GM21717 (cell line): Measurements from ENCODE around the gene SLC38A8.

Experiments
- ATAC-seq: cut with Tn5 transposase; IDR thresholded peaks from one replicate; pipeline ENCODE4 v1.9.1; 2021; ENCODE audit warnings: mild to moderate bottlenecking, moderate library complexity; ENCODE audit not compliant: unreplicated experiment

The SLC38A8 gene

DNA sequence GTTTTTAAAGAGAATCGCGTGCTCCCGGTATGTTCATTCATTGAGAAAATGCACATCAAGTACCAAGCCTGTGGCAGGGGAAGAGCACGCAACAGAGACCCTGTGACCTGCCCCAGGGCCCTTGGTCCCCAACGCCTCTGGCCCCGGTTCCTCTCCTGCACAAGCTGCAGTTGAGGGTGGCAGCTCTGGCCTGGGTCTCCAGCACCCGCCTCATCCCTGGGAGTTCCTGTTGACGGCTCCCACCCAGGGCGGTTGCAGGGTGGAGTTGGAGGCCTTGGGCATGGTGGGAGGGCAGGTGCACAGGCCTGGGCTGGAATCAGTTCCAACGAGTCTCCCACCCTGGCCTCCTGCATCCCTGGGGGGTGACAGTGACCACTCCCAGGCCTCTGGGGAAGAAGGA lies 69.5 kb downstream of the SLC38A8 start:
- no peak for ATAC-seq

DNA sequence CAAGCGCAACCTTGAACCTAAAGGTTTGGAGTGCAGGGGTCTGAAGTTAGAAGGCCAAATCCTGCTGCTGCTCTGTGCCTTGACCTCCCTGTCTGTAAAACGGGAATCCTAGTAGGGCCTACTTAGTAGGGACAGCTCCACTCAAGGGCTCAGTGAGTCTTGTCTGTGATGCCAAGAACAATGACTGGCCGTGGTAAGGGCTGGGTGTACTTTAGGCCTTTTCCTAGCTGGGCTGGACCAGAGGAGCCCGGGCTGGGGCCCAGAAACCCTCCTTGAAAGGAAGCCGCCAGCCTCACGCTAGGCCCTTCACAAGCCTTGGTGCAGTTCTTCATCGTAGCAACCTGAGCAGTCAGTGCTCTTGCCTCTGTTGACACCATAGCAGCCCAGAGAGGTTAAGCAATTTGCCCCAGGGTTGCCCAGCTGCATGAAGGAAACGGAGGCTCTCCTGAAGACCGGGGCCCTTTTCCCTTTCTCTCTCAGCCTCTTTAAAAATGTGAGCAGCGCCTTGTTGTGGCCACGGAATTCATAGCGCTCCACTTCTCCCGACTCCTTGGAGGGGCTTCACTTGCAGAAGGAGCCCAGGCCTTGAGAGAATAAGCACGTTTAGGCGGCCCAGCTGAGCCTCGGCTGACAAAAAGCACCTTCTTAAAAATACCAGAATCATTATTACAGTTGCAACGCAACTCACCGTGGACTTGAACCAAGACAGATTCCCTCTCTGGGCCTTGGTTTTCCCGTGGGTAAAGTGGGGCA lies 70.2 kb downstream of the SLC38A8 start:
- no peak for ATAC-seq

DNA sequence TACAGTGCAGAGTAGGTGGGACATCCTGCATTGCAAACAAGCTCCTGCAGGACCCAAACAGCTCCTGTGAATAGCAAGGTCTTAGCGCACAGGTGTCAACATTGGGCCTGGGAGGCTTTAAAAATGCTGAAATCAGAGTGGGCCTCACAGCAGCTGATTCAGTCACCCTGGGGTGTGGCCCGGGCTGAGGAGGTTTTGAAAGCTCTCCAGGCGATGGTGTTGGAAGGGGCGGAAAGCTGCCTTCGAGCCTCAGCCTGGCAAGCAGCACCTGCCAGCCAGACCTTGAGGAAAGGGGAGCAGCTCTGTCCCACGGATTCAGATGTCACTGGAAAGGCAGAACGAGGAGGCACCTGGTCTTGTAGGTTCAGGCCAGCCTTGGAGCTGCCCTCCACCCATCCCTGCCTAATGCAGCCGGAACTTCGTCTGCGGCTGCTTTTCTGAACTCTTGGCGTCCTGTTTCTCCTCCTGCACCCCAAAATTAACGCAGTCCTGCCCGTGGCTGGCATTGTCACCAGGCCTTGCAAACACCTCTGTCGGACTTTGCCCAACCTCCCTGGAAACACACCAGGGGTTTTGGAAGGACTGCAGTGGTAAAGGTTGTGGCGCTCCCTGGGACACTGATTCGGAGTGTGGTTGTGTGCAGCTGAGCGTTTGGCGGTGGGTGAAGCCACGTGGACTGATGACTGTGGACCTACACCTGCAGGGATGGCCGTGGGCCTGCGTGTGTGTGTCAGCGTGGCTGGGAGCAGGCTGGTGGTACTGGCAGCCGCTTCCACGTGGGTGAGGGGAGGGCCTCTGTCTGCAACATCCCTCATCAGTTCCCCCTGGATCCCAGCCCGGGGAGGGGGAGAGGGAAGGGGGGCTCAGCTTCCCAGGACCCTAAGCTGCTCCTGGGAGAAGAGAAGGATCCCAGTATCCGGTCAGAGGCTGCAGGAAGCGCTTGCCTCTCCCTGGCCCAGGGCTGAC lies 71.1 kb downstream of the SLC38A8 start:
- no peak for ATAC-seq

DNA sequence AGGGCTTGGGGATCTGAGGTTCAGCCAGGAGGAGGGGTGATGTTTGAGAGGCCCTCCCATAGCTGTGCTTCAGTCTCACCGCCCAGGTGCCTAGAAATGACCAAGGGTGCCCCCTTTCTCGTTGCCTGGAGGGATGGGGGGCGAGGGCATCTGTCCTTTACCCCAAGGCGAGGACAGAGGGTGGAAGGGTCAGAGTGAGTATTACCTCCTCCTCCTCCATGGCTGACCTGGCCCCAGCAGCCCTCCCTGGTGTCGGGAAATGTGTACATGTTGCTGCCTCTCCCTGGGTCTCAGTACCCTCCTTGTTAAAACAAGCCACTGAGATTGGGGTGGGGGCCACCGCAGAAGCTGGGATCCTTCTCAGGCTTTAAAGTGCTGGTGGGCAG lies 72.2 kb downstream of the SLC38A8 start:
- no peak for ATAC-seq

DNA sequence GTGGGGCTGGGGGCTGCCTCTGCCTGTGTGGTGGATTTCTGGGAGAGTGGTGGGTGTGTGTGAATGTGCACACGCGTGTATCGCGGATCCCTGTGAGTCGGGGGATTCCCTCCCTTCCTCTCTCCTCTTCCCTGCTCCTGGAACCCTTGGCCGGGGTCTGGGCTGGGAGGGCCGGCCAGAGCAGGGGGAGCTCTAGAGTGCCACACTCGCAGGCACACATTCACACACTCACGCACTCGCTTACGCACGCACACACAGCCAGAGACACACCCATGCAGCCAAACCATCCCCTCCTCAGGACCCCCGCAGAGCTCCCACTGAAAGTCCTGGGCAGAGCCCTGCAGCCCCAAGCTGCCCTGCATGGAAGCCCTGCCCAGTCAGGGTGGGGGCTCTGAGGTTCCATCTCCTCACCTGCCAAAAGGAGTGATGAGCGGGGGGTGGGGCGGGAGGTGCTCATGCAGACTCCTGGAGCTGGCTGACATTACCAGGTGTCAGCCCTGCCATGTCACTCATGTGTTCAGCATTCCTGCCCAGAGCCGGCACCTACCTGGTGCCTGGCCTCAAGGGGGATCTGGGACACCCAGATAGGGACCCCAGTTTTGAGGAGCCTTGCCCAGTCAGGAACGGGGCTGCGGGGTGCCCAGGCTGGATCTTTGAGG lies 72.7 kb downstream of the SLC38A8 start:
- ATAC-seq = no peak

DNA sequence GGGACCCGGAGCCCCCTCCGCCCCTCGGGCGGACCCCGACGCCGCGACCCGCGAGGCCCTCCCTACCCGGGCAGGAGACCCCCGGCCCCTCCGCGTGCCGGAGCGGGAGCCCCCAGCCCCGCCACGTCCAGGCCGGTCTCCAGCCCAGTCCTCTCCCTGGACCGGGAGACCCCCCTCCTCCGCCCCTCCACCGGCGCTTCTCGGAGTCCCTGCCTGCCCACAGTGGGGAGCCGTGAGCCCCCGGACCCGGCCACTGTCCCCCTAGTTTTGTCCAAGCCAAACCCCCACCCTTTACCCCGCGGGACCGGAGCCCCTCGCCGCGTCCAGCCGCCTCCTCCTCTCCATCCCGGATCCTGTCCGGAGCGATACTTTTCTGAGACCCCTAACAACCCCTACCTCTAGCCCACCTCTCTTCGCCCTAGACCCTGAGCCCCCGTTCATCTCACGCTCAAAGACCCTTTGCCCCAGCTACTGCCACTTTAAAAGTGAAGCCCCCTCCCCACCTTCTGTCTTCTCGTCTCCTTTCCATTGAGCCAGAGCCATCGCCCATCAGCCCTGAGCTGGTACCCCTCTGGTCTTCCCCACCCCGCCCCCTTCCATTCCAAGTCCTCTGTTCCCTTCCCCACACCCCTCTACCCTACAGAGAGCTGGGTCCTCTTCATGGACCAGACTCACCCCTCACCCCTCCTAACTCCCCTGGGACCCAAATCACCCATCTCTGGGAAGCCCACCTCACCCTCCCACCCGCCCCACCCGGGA lies 73.5 kb downstream of the SLC38A8 start:
- no peak for ATAC-seq

DNA sequence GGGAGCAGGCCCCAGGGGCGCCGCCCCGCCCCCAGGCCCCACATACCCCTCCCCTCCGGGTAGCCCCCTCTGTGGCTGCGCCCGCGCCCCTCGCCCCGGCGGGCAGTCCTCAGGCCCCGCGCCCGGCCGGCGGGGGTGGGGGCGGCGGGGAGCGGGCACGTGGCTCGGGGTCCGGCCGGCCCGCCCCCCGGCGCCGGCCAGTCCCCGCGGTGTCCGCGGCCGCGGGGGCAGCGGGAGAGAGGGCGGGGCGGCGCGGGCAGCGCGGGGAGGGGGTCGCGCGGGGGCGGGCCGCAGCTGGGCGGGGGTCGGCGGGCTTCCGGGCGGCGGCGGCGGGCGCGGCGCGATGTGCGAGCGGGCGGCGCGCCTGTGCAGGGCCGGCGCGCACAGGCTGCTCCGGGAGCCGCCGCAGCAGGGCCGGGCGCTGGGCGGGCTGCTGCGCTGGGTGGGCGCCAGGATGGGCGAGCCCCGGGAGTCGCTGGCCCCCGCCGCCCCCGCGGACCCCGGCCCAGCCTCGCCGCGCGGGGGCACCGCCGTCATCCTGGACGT lies 74.2 kb downstream of the SLC38A8 start:
- ATAC-seq = no peak

DNA sequence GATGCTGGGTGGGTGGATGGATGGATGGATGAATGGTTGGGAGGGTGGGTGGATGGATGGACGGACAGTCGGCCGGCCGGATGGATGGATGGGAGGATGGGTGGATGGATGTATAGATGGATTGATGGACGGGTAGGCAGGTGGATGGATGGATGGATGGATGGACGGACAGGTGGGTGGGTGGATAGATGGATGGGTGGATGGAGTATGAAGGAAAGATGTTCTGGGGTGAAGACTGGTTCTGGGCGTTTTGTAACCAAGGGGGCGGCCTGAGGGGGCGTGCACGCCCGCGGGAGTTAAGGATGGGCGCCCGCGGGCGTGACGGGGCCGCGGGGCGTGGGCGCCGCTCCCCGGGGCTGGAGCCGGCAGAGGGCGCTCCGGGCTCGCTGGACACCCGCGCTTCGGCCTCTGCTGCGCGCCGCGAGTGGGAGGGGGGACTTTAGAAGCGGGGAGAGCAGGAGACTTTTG lies 74.7 kb downstream of the SLC38A8 start, which contains the start of gene NECAB2:
Gene NECAB2 (plus strand): TSS at position 407 of the 468 bp plus-strand sequence. CDS start 405 bp downstream, outside the sequence.
- ATAC-seq = no peak

DNA sequence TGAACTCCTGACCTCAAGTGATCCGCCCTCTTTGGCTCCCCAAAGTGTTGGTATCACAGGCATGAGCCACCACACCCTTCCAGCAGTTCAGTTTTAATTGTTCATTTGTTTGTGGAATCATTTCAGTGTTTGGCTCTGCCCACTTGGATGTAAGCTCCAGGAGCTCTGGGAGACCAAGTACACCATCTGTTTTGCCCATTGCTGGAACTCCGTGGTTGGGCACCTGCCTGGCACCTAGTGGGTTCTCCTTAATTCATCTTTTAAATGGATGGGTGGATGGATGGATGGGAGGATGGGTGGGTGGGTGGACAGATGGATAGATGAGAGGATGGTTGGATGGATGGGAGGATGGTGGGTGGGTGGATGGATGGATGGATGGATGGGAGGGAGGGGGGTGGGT lies 75.5 kb downstream of the SLC38A8 start:
- no peak for ATAC-seq

DNA sequence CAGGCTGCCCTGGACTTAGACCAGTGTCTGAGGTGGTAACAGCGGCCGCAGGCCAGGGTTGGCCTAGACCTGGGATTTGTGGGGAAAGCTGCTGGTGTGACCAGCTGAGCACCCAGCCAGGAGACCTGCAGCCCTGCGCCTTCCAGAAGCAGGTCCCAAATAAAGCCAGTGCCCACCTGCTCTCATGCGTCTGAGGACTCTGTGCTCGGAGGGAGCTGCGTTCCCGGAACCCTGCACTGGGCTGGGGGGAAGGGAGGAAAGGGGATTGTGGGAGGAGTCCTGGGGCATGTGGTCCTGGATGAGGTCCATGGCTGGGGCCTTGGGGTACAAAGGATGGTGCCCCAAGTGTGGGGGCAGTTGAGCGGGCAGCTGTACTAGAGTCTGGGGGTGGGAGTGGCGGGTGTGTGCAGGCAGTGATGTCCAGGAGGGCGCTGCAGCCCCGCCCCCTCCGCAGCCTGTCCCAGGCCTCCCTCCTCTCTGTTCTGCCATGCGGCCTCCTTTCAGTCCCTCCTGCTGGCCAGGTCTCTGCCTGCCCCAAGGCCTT lies 76.4 kb downstream of the SLC38A8 start:
- ATAC-seq = no peak

DNA sequence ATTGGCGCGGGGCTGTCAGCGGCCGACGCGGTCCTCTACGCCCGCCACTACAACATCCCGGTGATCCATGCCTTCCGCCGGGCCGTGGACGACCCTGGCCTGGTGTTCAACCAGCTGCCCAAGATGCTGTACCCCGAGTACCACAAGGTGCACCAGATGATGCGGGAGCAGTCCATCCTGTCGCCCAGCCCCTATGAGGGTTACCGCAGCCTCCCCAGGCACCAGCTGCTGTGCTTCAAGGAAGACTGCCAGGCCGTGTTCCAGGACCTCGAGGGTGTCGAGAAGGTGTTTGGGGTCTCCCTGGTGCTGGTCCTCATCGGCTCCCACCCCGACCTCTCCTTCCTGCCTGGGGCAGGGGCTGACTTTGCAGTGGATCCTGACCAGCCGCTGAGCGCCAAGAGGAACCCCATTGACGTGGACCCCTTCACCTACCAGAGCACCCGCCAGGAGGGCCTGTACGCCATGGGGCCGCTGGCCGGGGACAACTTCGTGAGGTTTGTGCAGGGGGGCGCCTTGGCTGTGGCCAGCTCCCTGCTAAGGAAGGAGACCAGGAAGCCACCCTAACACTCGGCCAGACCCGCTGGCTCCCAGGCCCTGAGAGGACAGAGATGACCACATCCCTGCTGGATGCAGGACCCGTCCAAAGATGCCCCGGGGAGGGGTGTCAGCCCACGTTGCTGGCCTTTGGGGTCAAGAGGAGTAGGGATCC lies 77.0 kb downstream of the SLC38A8 start:
- ATAC-seq = no peak

DNA sequence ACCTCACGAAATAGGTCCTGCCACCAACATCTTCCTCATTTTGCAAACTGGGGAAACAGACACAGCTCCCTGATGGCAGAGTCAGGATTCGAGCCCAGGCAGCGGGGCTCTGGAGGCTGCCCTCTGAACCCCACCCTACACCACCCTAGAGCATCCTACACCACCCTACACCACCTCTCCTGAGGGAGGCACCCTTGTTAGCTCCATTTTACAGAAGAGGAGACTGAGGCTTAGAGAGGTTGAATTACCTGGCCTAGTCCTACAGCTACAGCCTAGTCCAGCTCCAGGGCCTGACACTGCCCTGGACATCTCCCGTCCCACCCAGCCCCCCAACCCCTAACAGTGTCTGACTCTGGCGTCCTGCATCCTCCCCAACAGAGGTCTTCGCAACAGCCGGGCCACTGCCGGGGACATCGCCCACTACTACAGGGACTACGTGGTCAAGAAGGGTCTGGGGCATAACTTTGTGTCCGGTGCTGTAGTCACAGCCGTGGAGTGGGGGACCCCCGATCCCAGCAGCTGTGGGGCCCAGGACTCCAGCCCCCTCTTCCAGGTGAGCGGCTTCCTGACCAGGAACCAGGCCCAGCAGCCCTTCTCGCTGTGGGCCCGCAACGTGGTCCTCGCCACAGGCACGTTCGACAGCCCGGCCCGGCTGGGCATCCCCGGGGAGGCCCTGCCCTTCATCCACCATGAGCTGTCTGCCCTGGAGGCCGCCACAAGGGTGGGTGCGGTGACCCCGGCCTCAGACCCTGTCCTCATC lies 77.7 kb downstream of the SLC38A8 start:
- ATAC-seq = no peak

DNA sequence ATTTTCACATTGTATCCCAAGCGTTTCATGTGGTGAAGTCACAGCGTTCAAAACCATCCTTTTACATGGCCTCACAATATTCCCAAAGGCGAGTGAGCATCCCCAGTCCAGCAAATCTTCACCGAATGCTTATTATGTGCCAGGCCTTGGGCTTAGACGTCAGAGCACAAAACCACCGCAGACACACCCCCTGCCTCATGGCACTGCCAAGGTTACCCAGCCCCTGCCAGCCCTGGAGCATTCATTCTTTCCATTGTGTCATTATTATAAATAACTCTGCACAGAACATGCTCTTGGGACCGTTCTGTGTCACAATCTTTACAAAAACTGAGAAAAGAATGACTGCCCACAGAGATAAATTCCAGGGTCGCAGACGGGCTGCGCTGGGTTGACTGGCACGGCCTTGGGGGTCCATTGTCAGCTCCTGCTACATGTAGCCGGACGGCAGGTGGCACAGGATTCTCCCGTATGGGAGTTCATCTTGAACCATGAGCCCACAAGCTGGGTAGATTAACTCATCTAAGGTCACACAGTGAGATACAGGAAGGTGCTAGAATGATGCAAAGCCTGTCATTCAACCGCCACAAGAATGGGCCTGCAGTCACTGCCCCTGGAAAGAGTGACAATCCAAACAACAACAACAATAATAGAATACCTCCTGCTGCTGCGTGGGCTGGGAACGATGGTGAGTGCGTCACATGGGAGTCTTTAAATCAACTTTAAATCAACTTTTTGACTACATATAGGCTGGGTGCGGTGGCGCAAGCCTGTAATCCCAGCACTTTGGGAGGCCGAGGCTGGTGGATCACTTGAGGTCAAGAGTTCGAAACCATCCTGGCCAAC lies 79.1 kb downstream of the SLC38A8 start:
- ATAC-seq = no peak

DNA sequence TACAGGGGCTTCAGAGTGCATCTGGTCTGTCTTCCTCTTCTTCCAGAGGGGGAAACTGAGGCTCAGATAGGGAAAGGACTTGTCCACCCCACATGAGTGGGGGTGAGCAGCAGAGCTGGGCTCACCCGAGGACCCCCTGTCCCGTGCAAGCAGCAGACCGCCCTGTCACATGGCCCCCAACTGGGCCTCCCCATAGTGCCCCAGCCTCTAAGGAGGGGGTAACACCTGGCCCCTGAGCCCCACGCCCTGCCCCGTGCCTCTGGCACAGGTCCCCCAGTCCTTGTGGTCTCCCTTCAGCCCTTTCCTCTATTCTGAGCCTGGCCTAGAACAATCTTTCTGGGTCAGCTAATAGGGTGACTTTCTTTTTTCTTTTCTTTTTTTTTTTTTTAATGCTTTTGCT lies 81.0 kb downstream of the SLC38A8 start:
- ATAC-seq = no peak

DNA sequence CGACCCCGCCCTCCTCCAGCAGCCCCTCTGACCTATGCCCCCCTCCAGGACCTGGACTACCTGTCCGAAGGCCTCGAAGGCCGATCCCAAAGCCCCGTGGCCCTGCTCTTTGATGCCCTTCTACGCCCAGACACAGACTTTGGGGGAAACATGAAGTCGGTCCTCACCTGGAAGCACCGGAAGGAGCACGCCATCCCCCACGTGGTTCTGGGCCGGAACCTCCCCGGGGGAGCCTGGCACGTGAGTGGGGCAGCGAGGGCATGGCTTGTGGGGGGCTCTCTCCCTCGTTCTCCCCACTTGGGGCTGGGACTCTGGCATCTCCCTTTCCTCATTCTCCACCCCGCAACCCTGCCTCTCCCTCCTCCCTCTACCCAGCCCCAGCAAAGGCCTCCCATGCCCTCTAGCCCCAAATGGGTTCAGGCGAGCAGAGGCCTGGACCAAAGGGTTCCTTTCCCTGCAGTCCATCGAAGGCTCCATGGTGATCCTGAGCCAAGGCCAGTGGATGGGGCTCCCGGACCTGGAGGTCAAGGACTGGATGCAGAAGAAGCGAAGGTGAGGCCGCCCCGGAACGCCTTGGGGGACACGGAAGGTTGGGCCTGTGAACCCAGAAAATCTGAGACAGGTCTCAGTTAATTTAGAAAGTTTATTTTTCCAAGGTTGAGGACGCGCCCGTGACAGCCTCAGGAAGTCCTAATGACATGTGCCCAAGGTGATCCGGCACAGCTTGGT lies 81.9 kb downstream of the SLC38A8 start:
- no peak for ATAC-seq
